HepG2 (cell line): ENCODE data around the gene PGAP3. TPM values are rescaled to one million over a fixed set of nuclear protein-coding genes. Genes with fewer than 3 reads are reported as not detected.

Experiments
- ARID5B ChIP-seq: IDR thresholded peaks from 2 replicates; pipeline ENCODE4 v1.4.0; 2020; ENCODE audit warnings: mild to moderate bottlenecking, missing genetic modification reagents
- GATAD2A ChIP-seq: IDR thresholded peaks from 2 replicates; pipeline ENCODE4 v1.6.1; 2016
- HOXA3 ChIP-seq: sonication (generic); formaldehyde crosslinking; IDR thresholded peaks from 2 replicates; pipeline ENCODE4 v1.5.0; 2020; ENCODE audit warnings: missing genetic modification reagents
- SNAI1 ChIP-seq: sonication (generic); formaldehyde crosslinking; IDR thresholded peaks from 2 replicates; pipeline ENCODE4 v1.5.0; 2020; ENCODE audit warnings: mild to moderate bottlenecking, missing genetic modification reagents, borderline replicate concordance
- STAT5B ChIP-seq: sonication (generic); formaldehyde crosslinking; IDR thresholded peaks from 2 replicates; pipeline ENCODE4 v1.4.0; 2020; ENCODE audit warnings: missing genetic modification reagents
- YEATS2 ChIP-seq: sonication (generic); formaldehyde crosslinking; IDR thresholded peaks from 2 replicates; pipeline ENCODE4 v1.4.0; 2020; ENCODE audit warnings: missing genetic modification reagents, borderline replicate concordance
- ZBTB49 ChIP-seq: sonication (generic); formaldehyde crosslinking; IDR thresholded peaks from 2 replicates; pipeline ENCODE4 v1.4.0; 2020; ENCODE audit warnings: missing genetic modification reagents, borderline replicate concordance
- ZKSCAN5 ChIP-seq: sonication (generic); formaldehyde crosslinking; IDR thresholded peaks from 2 replicates; pipeline ENCODE4 v1.5.1; 2020; ENCODE audit warnings: mild to moderate bottlenecking, missing genetic modification reagents
- ZNF773 ChIP-seq: sonication (generic); formaldehyde crosslinking; IDR thresholded peaks from 2 replicates; pipeline ENCODE4 v1.4.0; 2020; ENCODE audit warnings: missing genetic modification reagents, borderline replicate concordance
- polyA plus RNA-seq, 8 experiments: library from polyadenylated mRNA; depleted of rRNA in 3 of 8; stranded (reverse) in 7 of 8; unstranded in 1 of 8; fragments of >200 nt; fragmentation: Illumina TruSeq in 4 of 8; extraction: Trizol in 4 of 8; gene quantifications; 2 replicates each; pipeline versions ENCODE4 v1.2.1 to v1.2.3, GENCODE V29; 2011 to 2016; ENCODE audit warnings: low read depth in 4 of 8, missing spikeins in 1 of 8, mixed read lengths in 1 of 8; ENCODE audit not compliant: insufficient read depth in 1 of 8
- total RNA-seq, 5 experiments: library from RNA; depleted of rRNA; stranded (reverse); fragments of >200 nt; fragmentation: Illumina TruSeq; extraction: Trizol; gene quantifications; 2 replicates each; pipeline ENCODE4 v1.2.3, GENCODE V29; 2016; ENCODE audit warnings: low read depth in 1 of 5
- TF ChIP-seq, protein P1 (sequence below): sonication (generic); formaldehyde crosslinking; IDR thresholded peaks from one replicate; pipeline ENCODE4 v1.5.1; 2020; ENCODE audit warnings: mild to moderate bottlenecking, missing genetic modification reagents; ENCODE audit errors: not compliant biosample characterization
- TF ChIP-seq, protein P2 (sequence below): sonication (generic); formaldehyde crosslinking; conservative IDR thresholded peaks from 2 replicates; pipeline ENCODE4 v1.4.0; 2020; ENCODE audit warnings: missing genetic modification reagents

The PGAP3 gene
- total and polyA plus RNA-seq, 2 of the 13 experiments (the other 11 are each of a cell fraction or from before 2014, with no cell fraction given), result 11.9 to 14.6 TPM

DNA sequence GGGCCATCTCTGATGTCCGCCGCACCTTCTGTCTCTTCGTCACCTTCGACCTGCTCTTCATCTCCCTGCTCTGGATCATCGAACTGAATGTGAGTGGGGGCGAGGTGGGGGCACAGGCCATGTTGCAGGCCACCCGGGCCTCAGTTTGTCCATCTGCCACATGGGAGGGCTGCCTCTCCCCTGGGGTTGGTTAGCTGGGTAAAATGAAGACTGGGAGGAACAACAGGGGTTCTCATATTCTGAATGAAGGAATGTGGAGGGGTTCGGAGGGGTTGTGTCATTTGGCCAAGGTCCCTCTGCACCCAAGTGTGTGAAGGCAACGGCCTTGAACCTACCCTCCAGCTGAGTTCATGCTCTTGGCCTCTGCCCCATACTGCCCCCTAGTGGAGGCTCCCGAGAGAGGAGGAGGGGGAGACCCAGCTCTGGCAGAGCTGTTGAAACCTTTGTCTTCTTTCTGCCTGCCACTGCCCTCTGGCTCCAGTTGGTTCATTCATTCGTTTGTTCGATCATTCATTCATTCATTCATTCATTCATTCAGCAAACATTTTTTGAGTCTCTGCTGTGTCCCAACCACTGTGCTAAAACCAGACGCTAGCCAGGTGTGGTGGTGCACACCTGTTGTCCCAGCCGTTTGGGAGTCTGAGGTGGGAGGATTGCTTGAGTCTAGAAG is 34.1 kb downstream of the PGAP3 start (continued):
- peak; percentile 49 for TF ChIP-seq ARID5B (CRISPR knock-in tag)
- TF ChIP-seq, protein P1, sequence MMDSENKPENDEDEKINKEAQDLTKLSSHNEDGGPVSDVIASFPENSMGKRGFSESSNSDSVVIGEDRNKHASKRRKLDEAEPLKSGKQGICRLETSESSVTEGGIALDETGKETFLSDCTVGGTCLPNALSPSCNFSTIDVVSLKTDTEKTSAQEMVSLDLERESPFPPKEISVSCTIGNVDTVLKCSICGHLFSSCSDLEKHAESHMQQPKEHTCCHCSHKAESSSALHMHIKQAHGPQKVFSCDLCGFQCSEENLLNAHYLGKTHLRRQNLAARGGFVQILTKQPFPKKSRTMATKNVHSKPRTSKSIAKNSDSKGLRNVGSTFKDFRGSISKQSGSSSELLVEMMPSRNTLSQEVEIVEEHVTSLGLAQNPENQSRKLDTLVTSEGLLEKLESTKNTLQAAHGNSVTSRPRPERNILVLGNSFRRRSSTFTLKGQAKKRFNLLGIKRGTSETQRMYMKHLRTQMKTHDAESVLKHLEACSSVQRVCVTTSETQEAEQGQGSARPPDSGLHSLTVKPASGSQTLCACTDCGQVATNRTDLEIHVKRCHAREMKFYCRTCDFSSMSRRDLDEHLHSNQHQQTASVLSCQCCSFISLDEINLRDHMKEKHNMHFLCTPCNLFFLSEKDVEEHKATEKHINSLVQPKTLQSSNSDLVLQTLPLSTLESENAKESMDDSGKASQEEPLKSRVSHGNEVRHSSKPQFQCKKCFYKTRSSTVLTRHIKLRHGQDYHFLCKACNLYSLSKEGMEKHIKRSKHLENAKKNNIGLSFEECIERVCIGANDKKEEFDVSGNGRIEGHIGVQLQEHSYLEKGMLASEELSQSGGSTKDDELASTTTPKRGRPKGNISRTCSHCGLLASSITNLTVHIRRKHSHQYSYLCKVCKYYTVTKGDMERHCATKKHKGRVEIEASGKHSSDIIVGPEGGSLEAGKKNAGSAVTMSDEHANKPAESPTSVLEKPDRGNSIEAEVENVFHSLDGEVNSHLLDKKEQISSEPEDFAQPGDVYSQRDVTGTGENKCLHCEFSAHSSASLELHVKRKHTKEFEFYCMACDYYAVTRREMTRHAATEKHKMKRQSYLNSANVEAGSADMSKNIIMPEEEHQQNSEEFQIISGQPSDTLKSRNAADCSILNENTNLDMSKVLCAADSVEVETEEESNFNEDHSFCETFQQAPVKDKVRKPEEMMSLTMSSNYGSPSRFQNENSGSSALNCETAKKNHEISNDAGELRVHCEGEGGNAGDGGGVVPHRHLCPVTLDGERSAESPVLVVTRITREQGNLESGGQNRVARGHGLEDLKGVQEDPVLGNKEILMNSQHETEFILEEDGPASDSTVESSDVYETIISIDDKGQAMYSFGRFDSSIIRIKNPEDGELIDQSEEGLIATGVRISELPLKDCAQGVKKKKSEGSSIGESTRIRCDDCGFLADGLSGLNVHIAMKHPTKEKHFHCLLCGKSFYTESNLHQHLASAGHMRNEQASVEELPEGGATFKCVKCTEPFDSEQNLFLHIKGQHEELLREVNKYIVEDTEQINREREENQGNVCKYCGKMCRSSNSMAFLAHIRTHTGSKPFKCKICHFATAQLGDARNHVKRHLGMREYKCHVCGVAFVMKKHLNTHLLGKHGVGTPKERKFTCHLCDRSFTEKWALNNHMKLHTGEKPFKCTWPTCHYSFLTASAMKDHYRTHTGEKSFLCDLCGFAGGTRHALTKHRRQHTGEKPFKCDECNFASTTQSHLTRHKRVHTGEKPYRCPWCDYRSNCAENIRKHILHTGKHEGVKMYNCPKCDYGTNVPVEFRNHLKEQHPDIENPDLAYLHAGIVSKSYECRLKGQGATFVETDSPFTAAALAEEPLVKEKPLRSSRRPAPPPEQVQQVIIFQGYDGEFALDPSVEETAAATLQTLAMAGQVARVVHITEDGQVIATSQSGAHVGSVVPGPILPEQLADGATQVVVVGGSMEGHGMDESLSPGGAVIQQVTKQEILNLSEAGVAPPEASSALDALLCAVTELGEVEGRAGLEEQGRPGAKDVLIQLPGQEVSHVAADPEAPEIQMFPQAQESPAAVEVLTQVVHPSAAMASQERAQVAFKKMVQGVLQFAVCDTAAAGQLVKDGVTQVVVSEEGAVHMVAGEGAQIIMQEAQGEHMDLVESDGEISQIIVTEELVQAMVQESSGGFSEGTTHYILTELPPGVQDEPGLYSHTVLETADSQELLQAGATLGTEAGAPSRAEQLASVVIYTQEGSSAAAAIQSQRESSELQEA (CRISPR knock-in tag), result no peak
- TF ChIP-seq ZNF773 (CRISPR knock-in tag), result no peak
- TF ChIP-seq SNAI1 (CRISPR knock-in tag), result no peak
- TF ChIP-seq ZBTB49, result no peak
- TF ChIP-seq ZKSCAN5 (CRISPR knock-in tag), result no peak
- TF ChIP-seq STAT5B, result no peak
- TF ChIP-seq, protein P2, sequence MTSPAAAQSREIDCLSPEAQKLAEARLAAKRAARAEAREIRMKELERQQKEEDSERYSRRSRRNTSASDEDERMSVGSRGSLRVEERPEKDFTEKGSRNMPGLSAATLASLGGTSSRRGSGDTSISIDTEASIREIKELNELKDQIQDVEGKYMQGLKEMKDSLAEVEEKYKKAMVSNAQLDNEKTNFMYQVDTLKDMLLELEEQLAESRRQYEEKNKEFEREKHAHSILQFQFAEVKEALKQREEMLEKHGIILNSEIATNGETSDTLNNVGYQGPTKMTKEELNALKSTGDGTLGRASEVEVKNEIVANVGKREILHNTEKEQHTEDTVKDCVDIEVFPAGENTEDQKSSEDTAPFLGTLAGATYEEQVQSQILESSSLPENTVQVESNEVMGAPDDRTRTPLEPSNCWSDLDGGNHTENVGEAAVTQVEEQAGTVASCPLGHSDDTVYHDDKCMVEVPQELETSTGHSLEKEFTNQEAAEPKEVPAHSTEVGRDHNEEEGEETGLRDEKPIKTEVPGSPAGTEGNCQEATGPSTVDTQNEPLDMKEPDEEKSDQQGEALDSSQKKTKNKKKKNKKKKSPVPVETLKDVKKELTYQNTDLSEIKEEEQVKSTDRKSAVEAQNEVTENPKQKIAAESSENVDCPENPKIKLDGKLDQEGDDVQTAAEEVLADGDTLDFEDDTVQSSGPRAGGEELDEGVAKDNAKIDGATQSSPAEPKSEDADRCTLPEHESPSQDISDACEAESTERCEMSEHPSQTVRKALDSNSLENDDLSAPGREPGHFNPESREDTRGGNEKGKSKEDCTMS (CRISPR knock-in tag), result no peak
- peak; percentile 63 for TF ChIP-seq GATAD2A
- TF ChIP-seq HOXA3 (CRISPR knock-in tag), result peak; percentile 49; the same call in 1 of the 2 replicates
- TF ChIP-seq YEATS2 (CRISPR knock-in tag), result 0 out of 2 replicates have a peak, but pooled peaks have one; percentile 27
